NCI-H2227 treated with DMSO at 0.1 percent for 48 hours (cell line): Measurements from ENCODE around the gene SCAMP3.
A peak's percentile ranks its signal among the peaks of the same experiment; 100 is the strongest.
"Not testable (repeated sequence)": the region's sequence is repeated elsewhere in the genome, so short reads cannot be mapped to it uniquely, and the experiment has no call there.

Experiments
- DNase-seq: peaks from one replicate; lab custom pipeline; 2025; lab: John Stamatoyannopoulos, UW

The SCAMP3 gene

DNA sequence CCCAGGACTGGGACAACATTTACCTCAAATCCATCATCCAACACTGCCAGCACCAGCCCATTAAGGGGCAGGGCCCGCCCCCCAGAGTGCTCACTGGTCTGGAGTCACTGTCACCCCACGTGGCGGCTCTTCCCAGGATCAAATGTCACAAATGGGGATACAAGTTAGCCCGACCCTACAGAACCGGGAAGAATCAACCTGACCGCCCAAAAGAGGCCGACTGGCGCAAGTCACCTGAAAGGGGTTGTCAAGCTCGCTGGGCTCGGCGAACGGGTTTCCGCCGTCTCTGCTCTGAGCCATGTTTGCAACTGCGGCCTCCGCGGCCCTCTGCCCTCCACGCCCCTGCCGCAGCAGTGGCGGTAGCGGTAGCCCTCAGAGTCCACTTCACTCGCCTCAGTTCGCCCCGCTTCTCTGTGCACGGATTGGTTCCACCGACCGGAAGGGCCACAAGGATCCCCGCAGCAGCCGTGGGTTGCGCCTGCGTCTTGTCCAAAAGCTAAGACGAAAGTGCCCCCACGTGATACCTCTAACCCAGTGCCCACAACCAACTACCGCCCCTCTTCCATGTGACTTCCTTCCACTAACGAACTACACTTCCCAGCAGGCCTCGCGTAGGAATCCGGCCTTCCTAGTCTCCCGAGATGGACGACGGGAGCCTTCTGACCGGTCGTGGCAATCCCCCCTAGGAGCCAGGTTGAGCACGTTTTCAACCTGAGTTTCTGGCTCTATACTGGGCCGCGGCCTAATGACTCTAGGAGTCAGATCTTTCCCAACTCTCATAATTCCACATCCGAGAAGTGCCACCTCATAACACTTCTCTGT lies at the start of gene SCAMP3:
SCAMP3 (minus strand) TSS at position 509 of the 822 bp plus-strand sequence; CDS start at position 300, 209 bp downstream.
- peak; percentile 98 for DNase-seq

DNA sequence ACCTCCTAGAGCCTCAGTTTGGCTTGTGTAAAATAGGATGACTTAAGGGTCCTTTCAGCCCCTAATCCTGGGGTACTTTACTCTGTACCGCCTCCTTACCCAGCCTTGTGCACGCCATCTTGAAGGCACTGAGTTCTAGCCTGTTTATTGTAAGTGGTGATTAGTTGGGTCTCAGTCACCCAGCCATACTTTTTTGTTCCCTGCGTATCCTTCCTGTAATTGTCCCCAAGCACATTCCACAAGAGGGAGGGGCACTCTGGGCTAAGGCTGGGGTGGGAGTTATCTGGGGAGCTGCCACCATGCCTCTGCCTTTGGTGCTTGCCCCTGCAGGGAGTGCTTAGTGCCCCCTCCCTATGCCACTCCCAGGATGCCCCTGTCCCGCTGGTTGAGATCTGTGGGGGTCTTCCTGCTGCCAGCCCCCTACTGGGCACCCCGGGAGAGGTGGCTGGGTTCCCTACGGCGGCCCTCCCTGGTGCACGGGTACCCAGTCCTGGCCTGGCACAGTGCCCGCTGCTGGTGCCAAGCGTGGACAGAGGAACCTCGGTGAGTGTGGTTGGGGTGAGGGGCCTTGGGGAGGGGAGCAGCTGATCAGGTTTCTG lies 47.4 kb upstream of the SCAMP3 start:
- no peak for DNase-seq

DNA sequence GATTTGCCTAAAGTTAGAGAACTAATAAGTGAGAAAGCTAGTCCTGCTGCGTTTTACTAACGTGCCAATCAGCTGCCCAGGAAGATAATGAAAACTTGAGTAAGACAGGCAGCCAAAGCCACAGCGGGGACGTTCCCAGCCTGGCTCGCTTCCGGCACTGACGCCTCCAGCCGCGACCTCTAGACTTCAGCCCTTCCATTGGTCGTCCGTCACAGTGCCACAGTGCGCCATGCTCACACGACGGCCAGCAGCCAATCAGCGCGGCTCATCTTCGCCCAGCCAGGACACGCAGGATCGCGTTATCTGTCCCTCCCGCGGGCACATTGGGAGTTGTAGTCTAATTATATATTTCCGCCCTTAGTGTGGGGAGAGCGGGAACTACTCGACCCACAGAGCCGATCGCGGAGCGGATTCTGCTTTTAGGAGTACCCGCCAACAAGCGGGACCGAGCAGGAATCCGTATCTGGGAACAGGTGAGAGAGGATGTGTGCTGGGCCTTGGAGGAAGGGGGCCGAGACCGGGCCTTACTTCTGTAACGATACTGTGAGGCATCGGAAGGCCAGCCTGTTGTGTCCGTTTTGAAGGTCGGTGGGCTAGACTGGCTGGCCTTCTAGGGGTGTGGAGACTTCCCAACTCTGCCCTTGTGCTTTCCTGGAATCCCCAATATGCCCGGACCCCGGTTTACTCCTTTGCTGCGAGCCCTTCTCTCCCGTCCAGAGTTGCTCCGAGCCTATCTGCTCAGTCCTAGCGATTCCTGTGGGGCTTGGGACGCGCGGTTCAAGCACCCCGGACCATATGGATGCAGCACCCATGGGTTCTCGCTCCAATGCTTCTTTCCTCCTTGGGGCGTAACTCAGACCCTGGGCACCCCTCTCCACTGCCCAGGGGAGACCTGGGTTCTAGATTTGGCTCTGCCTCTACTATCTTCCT lies 46.6 kb upstream of the SCAMP3 start, which contains the start of gene FDPS:
FDPS (plus strand) TSS at position 374 of the 930 bp plus-strand sequence. CDS start 924 bp downstream, outside the sequence.
- peak; percentile 98 for DNase-seq

DNA sequence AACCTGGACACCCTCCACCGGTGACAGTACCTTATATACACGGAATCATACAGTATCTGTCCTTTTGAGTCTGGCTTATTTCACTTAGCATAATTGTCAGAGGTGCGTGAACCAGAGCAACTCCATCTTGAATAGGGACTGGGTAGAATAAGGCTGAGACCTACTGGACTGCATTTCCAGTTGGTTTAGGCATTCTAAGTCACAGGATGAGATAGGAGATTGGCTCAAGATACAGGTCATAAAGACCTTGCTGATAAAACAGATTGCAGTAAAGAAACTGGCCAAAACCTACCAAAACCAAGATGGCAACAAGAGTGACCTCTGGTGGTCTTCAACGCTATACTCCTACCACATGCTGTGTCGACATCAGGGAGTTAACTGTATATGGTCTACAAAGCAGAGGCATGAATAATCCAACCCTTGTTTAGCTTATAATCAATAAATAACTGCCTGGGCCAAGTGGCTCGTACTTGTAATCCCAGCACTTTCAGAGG lies 45.1 kb upstream of the SCAMP3 start:
- peak; percentile 13 for DNase-seq

DNA sequence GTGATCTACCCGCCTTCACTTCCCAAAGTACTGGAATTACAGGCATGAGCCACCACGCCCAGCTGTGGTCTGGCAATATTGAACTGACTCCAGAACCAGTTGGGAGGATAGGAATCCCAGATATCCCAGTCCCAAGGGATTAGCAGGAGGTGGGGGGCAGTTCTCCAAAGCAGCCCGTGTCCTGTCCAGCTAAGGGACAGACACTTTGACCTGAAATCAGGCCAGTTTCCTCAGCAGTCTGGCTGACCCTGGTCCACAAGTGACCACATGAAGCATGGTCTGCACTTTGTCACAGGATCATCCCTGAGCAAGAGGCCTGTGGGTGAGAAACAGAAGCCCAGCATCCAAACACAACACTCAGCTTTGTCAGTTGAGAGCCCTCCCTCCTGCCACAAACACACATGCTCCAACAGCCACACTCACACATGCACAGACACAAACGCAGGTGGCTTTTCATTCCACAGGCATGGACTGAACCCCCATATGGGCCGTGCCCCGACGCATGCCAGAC lies 43.8 kb upstream of the SCAMP3 start:
- no peak for DNase-seq

DNA sequence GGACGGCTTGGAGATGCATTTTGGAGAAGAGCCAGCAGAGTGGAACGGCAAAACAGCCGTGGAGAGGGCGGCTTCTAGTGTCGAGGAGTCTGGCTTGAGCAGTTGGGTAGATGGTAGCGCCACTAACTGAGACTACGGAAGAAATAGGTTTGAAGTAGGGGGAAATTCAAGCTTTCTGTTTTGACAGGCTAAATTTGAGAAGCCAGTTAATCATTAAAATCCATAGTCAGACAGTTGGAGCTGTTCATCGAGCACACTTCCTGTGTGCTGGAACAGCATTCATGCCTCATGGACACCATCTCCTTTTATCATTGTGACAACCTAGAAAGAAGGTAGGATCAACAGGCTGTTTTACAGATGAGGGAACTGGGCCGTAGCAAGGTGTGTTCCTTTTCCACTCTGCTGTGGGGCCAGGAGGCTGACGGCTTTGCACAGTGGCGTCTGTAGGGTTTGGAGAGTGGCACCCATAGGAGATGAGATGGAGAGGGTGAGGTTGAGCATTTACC lies 42.5 kb upstream of the SCAMP3 start:
- DNase-seq: no peak

DNA sequence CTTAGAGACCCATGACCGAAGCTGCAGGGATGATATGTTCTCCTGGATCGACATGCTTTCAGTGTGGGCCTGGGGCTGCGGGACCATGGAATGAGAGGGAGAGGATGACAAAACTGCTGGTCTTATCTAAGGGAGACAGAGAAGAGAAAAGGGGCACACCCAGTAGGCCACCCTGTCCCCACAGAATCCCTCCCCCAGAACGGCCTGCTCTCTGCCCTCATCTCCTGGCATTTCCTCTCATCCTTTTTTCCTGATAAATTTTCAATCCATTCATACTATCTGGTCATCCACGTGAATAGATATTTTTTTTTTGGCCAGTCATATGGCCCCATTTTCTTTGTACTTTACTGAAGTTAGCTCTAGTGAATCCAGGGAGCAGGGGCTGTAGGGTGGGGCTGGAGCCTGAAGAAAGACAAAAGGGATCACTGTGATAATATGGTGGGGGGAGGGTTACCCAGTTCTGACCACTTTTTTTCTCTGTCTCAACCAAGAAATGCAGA lies 39.2 kb upstream of the SCAMP3 start, which contains the start of gene PKLR:
PKLR (minus strand) TSS at position 97 of the 500 bp plus-strand sequence; CDS start at position 54, 43 bp downstream.
- DNase-seq: no peak

DNA sequence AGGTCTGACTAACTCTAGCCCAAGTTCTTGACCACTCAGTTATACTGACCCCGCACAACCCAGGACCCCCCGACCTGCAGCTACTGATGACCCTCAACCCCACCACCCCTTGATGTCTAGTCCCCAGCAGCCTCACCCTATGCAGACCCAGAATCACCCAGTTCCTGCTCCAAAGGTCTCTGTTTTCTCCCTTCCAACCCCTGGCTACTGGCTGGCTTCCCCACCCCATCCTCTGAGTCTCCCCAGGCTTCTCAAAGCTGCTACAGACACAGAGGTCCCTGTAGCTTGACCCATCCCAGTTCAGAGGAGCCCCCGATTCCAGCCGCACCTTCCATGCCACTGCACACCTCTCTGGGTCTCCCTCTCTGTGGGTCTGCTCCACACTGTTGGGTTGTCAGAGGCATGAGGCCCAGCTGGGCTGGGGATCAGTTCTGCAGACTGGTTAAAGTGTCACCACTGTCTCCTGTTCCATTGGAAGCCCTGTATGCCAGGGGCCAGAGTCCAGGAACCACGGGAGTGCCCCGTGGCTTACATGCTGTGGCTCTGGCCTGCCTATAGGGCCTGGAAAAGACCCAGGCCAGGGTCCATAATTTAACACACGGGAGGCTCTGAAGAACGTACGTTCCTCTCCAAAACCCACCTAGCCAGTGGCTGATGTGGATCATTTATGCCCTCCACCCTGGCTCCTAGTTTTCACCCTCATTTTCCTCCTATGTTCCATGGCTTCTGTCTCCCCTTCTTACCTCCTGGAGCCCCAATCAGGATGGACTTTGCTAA lies 38.6 kb upstream of the SCAMP3 start:
- no peak for DNase-seq

DNA sequence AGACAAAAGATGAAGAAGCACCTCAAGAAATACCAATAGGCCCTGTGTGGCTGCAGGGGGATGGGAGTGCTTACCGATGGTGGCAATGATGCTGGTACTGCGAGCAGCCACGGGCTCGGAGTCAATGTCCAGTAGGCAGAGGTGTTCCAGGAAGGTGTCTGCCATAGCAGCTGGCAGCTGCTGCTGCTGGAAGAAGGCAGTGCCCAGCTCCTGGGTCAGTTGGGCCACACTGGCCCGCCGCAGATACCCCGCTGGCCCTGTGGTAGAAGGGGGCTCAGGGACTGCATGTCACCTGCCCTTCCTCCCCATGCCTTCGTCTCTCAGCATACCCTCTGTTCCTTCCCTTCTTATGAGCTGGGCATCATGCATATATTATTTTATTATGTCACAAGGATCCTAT lies 37.9 kb upstream of the SCAMP3 start:
- DNase-seq: no peak

DNA sequence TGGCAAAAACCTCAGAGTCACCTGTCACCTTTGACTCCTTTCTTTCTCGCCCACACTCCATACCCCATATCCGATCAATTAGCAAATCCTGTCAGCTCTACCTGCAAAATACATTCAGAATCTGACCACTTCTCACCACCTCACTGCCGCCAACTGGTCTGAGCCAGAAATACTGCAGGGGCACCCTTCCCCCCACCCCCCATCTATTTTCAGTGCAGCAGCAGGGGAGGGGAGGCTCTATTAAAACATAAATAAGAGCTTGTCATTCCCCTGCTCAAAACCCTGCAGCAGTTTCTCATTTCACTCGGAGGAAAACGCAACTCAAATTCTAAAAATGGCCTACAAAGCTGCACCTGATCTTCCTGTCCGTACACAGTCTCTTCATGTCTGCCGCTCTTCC lies 35.2 kb upstream of the SCAMP3 start:
- peak; percentile 35 for DNase-seq

DNA sequence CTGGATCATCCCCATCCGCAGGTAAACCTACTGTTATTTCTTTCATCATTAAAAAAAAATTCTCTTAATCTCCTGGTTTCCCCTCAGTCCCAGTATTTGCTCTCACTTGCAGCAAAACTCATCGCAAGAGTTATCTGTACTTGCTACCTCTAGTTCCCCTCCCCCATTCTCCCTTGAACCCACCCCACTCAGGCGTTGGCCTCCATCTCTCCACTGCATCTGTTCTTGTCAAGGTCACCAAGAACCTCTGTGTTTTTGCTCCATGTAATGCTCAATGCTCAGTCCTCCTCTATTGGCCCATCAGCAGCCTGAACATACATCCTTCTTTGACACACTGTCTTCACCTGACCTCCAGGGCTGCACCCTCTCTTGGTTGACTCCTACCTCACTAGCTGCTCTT lies 34.5 kb upstream of the SCAMP3 start:
- no peak for DNase-seq

DNA sequence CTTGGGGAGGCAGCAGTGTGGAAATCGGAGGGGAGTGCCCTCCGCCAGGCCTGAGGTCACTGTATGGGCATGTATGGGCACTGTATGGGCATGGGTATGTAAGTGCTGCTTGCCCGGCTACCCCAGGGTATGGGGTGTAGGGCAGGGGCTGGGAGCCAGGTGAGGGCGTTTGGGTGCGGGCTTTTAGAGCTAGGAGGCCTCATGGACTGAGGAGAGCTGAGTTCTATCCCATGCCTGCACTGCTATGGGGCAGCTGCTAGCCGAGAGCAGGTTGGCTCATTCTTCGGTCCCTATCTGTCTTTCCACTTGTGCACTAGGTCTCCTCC lies 33.7 kb upstream of the SCAMP3 start:
- no peak for DNase-seq

DNA sequence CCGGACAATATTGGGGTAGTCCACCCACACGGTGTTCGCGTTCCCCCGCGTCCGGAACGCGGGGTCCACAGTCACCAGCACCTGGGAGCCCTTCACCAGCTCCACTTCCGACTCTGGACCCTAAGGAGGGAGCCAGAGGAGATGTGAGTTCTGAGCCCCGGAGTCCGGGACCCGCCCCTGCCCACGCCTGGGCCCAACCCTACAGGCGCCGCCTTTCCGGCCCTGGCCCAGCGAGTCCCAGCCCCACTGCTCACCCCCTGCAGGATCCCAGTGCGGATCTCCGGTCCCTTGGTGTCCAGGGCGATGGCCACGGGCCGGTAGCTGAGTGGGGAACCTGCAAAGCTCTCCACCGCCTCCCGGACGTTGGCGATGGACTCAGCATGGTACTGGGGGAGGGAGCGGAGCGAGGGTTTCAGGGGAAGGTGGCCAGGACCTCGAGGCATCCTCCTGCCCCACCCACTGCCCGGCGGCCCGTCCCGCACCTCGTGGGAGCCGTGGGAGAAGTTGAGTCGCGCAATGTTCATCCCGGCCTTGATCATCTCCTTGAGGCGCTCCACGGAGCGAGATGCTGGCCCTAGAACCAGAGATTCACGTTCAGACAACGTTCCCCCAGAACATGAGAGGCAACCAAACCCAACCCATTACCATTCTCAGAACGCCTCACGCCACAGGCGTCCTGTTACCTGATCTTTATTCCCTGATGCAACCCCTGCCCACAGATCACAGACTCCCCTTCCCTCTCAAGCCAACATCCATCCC lies 33.2 kb upstream of the SCAMP3 start:
- DNase-seq: no peak

DNA sequence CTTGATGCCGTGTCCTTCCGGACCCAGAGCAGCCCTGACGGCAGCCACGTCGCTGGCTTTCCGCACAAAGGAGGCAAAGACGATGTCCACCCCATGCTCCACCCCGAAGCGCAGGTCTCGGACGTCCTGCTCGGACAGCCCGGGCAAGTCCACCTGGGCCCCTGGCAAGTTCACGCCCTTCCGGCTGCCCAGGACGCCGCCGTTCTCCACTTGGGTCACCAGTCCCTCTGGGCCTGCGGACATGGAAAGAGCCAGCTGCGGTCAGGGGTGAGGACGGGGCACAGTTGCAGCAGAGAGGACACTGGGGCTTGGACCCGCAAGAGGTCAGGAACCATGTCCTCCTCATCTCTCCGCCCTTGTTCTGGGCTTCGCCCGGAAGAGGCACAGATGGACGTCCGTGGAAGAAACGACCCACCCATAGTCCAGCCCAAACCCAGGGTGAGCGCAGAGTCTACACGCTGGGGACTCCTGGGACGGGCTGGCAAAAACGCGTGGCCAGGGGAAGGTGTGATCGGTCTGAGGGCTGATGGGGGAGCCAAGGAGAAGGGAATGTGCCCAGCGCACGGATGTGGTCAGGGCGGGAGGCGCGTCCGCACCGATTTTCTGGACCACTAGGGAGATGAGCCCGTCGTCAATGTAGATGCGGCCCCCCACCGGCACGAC lies 32.5 kb upstream of the SCAMP3 start:
- DNase-seq: no peak

DNA sequence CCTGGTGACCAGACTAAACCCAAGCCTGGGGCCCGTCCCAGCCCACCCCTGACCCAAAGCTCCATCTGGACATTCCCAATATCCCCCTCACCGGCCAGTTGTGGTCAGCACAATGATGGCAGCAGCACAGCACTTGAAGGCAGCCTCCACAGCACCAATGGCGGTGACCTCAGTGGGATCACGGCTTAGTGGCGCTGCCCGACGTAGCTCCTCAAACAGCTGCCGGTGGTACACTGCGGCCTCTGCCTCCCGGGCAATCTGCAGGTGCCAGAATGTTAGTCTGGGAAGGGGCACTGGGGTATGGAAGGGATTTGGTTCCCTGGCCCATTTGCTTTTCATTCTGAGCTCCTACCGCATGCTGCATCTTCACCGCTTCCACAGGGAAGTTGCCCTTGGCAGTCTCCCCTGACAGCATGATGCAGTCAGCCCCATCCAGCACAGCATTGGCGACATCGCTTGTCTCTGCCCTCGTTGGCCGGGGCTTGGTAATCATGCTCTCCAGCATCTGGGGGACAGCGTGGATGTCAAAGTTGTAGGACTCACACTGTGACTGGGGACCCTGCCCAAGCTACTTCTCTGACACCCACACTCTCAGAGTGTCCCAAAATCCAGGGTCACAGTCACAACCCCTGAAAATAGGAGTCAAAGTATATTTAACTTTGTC lies 31.1 kb upstream of the SCAMP3 start:
- no peak for DNase-seq

DNA sequence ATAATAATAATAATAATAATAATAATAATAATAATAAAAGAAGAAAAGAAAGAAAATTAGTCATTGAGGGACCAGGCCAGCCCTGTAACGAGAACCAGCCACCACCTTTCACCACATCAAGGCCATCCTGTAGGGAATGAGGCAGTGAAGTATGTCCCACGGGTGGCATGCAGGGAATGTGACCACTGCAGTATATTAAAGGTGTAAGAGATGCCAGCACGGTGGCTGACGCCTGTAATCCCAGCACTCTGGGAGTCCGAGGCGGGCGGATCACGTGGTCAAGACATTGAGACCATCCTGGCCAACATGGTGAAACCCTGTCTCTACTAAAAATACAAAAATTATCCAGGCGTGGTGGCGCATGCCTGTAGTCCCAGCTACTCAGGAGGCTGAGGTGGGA lies 28.8 kb upstream of the SCAMP3 start:
- not testable (repeated sequence) for DNase-seq

DNA sequence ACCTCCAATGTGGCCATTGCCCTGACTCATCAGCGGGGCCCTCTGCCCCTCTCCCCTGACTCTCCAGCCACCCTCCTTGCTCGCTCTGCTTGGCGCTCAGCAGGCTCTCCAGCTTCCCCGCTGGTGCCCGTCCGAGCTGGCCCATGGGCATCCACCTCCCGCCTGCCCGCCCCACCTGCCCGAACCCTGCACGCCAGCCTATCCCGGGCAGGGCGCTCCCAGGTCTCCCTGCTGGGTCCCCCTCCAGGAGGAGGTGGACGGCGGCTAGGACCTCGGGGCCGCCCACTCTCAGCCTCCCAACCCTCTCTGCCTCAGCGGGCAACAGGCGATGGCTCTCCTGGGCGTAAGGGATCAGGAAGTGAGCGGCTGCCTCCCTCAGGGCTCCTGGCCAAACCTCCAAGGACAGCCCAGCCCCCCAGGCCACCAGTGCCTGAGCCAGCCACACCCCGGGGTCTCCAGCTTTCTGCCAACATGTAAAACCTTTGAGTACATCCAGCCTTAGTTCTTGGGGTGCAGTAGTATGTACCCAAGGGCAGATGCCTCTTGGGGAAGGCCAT lies 25.9 kb upstream of the SCAMP3 start:
- DNase-seq: no peak

DNA sequence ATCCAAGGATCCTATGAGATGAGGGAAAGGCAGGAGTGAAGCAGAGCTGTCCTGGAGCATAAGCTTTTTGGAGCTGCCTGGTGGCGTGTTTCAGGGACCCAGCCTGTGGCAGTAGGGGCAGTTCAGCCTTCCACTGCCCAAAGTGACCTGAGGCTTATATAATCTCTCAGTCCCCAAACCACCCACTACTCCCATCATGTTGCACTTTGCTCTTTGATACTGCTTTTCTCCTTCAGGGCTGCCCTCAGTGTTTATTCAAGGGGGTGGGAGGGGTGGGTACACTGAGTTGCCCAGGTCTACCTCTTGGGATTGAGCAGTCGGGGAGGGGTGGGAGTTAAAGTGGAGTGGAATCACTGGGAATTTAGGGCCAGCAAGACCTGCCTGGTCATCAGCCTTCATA lies 24.4 kb upstream of the SCAMP3 start:
- no peak for DNase-seq

DNA sequence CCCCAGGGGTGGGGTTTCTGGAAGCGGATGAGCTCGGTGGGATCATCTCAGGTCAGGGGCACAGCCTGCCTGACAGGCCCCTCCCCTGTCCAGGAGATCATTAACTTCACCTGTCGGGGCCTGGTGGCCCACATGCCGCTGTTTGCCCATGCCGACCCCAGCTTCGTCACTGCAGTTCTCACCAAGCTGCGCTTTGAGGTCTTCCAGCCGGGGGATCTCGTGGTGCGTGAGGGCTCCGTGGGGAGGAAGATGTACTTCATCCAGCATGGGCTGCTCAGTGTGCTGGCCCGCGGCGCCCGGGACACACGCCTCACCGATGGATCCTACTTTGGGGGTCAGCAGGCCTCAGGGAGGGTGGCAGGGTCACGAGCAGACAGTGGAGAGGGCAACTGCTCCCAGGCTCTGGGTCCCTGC lies 23.5 kb upstream of the SCAMP3 start:
- DNase-seq: no peak
